Measurements from ENCODE around the gene STK32B. TPM values are rescaled to one million over a fixed set of nuclear protein-coding genes. Genes with fewer than 3 reads are reported as not detected.

STK32B gene
- total and polyA plus RNA-seq, 2 donors (not counting 3 experiments of a cell fraction or from before 2014, with no cell fraction given) = 5.6 to 7.8 TPM

GRCh38 chr4:5211282-5211839 lies 160.1 kb downstream of the STK32B start:
- ChIA-PET POLR2A (no interaction called here), CTCF (no interaction called here)
- no peaks in the 10 kb centered on the region for H3K27me3 ChIP-seq (ENCODE audit: control insufficient read depth in 2 of 2, insufficient read depth in 2 of 2, low read length in 2 of 2)
- no peak for DNase-seq (ENCODE audit: low read depth, low spot score)
- no peaks in the 10 kb centered on the region for H3K4me1 ChIP-seq (ENCODE audit: control insufficient read depth, extremely low read depth, insufficient read depth, low read length)
- no peaks in the 10 kb centered on the region for H3K79me2 ChIP-seq (ENCODE audit: control insufficient read depth, insufficient read depth, low read length)
- no peak for TF ChIP-seq MYC (IDR thresholded peaks at IDR 0.05; ENCODE audit: low read depth, low read length)
- no peak for TF ChIP-seq MAX (IDR thresholded peaks at IDR 0.05; ENCODE audit: insufficient read depth, insufficient read length)
- TF ChIP-seq GATA2 (IDR thresholded peaks at IDR 0.05; ENCODE audit: insufficient read depth, insufficient read length, low read depth, low read length) = no peak
- no peak for TF ChIP-seq POLR2AphosphoS5 (IDR thresholded peaks at IDR 0.05; ENCODE audit: insufficient read depth, low read depth, low read length)
- TF ChIP-seq FOS (IDR thresholded peaks at IDR 0.05; ENCODE audit: borderline replicate concordance, insufficient read depth, low read length) = no peak
- TF ChIP-seq CTCF (IDR thresholded peaks at IDR 0.05; ENCODE audit: extremely low read depth in 1 of 2, insufficient read depth in 1 of 2, low read depth in 1 of 2, low read length in 2 of 2) = no peak
- no peak for TF ChIP-seq EZH2 (IDR thresholded peaks at IDR 0.05; ENCODE audit: borderline replicate concordance, low read depth, low read length, severe bottlenecking)
- TF ChIP-seq JUN (IDR thresholded peaks at IDR 0.05; ENCODE audit: borderline replicate concordance, insufficient read depth, insufficient read length, low read depth) = no peak
- TF ChIP-seq POLR2A (IDR thresholded peaks at IDR 0.05; ENCODE audit: low read depth, low read length) = no peak
- no peaks in the 10 kb centered on the region for H3K9me3 ChIP-seq (replicated peaks; ENCODE audit: control insufficient read depth, insufficient read depth, low read length)
- H3K9ac ChIP-seq (replicated peaks; ENCODE audit: extremely low read depth, insufficient read depth, low read length) = no peak overlapping the region
- FAIRE-seq = no peak
- H3K27ac ChIP-seq (ENCODE audit: insufficient read depth, low read depth, low read length) = no peak overlapping the region
- no peak overlapping the region for H2AFZ ChIP-seq (ENCODE audit: low read depth, low read length)
- no peaks in the 10 kb centered on the region for H4K20me1 ChIP-seq (replicated peaks; ENCODE audit: control insufficient read depth, extremely low read depth, insufficient read depth, low read length)
- no peaks in the 10 kb centered on the region for H3K9me1 ChIP-seq (replicated peaks; ENCODE audit: control insufficient read depth, extremely low read depth, insufficient read depth, low read length)
- H3K4me3 ChIP-seq (replicated peaks in 1 of 3; ENCODE audit: insufficient read depth in 1 of 3, low read depth in 1 of 3, low read length in 3 of 3) = no peak overlapping the region
- intact Hi-C loops (cut with micrococcal nuclease) (no loop called here), dilution Hi-C loops (cut with MboI; ENCODE audit: extremely low pct_ligation_motif_present, low sequenced_read_pairs) (no loop called here)
- H3K36me3 ChIP-seq (ENCODE audit: control insufficient read depth in 2 of 2, extremely low read depth in 1 of 2, insufficient read depth in 2 of 2, low read length in 2 of 2) = no peaks in the 10 kb centered on the region
- BruUV-seq (replicated peaks) = no TSS peak
- no peak overlapping the region for H3K4me2 ChIP-seq (ENCODE audit: insufficient read depth, low read length)

Measured in endothelial cell of umbilical vein (primary cell).